MM.1S (cell line): ENCODE data around the gene SNU13.

ENCODE experiments used
- EZH2 ChIP-seq: fragments of 300-600 bp; sonication (generic); optimal IDR thresholded peaks from 2 replicates; pipeline ENCODE3; 2017; ENCODE audit warnings: low read depth, mild to moderate bottlenecking, antibody characterized with exemption, low read length, mixed read lengths
- EZH2phosphoT487 ChIP-seq: fragments of 300-600 bp; sonication (generic); IDR thresholded peaks from 2 replicates; pipeline ENCODE4 v1.6.1; 2018; ENCODE audit warnings: antibody characterized with exemption, low read length

- no peak for TF ChIP-seq EZH2phosphoT487
- TF ChIP-seq EZH2, result no peak
Measured at GRCh38 chr22:41713004-41713403, 24.3 kb upstream of the SNU13 start.
